Gastrocnemius medialis (tissue), 4 donors: ENCODE measurements around the gene DLD. TPM values are rescaled to one million over a fixed set of nuclear protein-coding genes. Genes with fewer than 3 reads are reported as not detected.

ENCODE experiments used
- ATAC-seq, 2 donors: fragments of 150-250 bp; one replicate each; pipeline ENCODE4 v1.9.1; 2016
- DNase-seq, 2 donors: peaks; one replicate each; pipeline ENCODE4 v3.0.0-alpha.2; 2019
- H3K27ac ChIP-seq, 4 donors: fragments of 200-600 bp; sonication (generic); 1 replicate in 1 of 4; 2 replicates in 3 of 4; pipeline ENCODE4 v1.5.1; 2016 to 2018; ENCODE audit warnings: mild to moderate bottlenecking in 2 of 4, moderate library complexity in 1 of 4
- H3K27me3 ChIP-seq, 3 donors: fragments of 200-600 bp; sonication (generic) in 2 of 3; 1 replicate in 1 of 3; 2 replicates in 2 of 3; pipeline versions ENCODE4 v1.5.1 to v1.6.0; 2016 to 2019; ENCODE audit warnings: mild to moderate bottlenecking in 1 of 3, moderate library complexity in 1 of 3
- H3K36me3 ChIP-seq, 2 donors: fragments of 200-600 bp; sonication (generic) in 1 of 2; one replicate each; pipeline ENCODE4 v1.5.1; 2017 to 2018
- H3K4me1 ChIP-seq, 2 donors: fragments of 200-600 bp; sonication (generic) in 1 of 2; one replicate each; pipeline ENCODE4 v1.5.1; 2016 to 2017; ENCODE audit warnings: mild to moderate bottlenecking in 2 of 2
- H3K4me3 ChIP-seq, 4 donors: fragments of 200-600 bp; sonication (generic) in 3 of 4; 1 replicate in 1 of 4; 2 replicates in 3 of 4; pipeline ENCODE4 v1.5.1; 2016 to 2019; ENCODE audit warnings: mild to moderate bottlenecking in 2 of 4
- H3K9me3 ChIP-seq, 3 donors: fragments of 200-600 bp; sonication (generic) in 2 of 3; 1 replicate in 1 of 3; 2 replicates in 2 of 3; pipeline ENCODE4 v1.5.1; 2016 to 2019
- CTCF ChIP-seq, 5 experiments: fragments of 450-650 bp in 3 of 5; fragments of 200-600 bp in 2 of 5; sonication (generic) in 2 of 5; IDR thresholded peaks in 4 of 5; conservative IDR thresholded peaks in 1 of 5; 1 replicate in 4 of 5; 2 replicates in 1 of 5; pipeline ENCODE4 v1.5.1; 2016 to 2019; ENCODE audit warnings: antibody characterized with exemption in 5 of 5, mild to moderate bottlenecking in 3 of 5, moderate library complexity in 3 of 5
- POLR2A ChIP-seq, 2 donors: fragments of 450-650 bp; IDR thresholded peaks; one replicate each; pipeline ENCODE4 v1.6.1; 2017; ENCODE audit warnings: antibody characterized with exemption in 2 of 2, mild to moderate bottlenecking in 2 of 2, moderate library complexity in 2 of 2
- in situ Hi-C, 4 donors: fragments of 200-750 bp; cut with MboI; loops; one replicate each; pipeline versions ENCODE4 v1.15.0 to v1.8.0; 2017; ENCODE audit warnings: low sequenced_read_pairs in 4 of 4
- intact Hi-C: fragments of 100-400 bp; cut with DNase I; formaldehyde crosslinking; loops from one replicate; pipeline ENCODE4 v1.15.1; 2023; ENCODE audit warnings: low total_unique reads
- total RNA-seq, 4 donors: library from RNA; depleted of rRNA; stranded (reverse); fragments of >200 nt; gene quantifications; one replicate each; pipeline versions ENCODE4 v1.1.0 to v1.2.3, GENCODE V29; 2016

DLD gene
- total RNA-seq, 4 donors from 2014 or later: 110 to 157 (median 146) TPM

GRCh38 chr7:107876916-107877315, 14.1 kb upstream of the DLD start:
- no peaks in the 10 kb centered on the region for H3K36me3 ChIP-seq
- no peak for ATAC-seq
- in situ Hi-C loops (loop anchor here (5.0 to 25.0 kb wide), 6 partner anchors 132 to 715 kb away; partner anchors contain the start of genes BCAP29 (in 2 of the 4), CBLL1 (in 2 of the 4), GPR22 (in 1 of the 4) and HBP1 (in 1 of the 4)), intact Hi-C loops (loop anchor here (5.0 kb wide), 2 partner anchors 270 to 415 kb away; no protein-coding TSS in a partner anchor)
- no peaks in the 10 kb centered on the region for H3K9me3 ChIP-seq
- no peaks in the 10 kb centered on the region for H3K4me1 ChIP-seq
- H3K27ac ChIP-seq: no peak overlapping the region
- no peak for DNase-seq
- H3K4me3 ChIP-seq: no peak overlapping the region
- TF ChIP-seq CTCF (IDR thresholded peaks at IDR 0.05 in 4 of 5, conservative IDR thresholded peaks at IDR 0.05 in 1 of 5): no peak
- no peaks in the 10 kb centered on the region for H3K27me3 ChIP-seq

- no peak for ATAC-seq
- no peaks in the 10 kb centered on the region for H3K4me1 ChIP-seq
- no peak overlapping the region for H3K27ac ChIP-seq
- H3K27me3 ChIP-seq: no peaks in the 10 kb centered on the region
- intact Hi-C loops (loop anchor here (5.0 kb wide), 2 partner anchors 269 to 416 kb away; no protein-coding TSS in a partner anchor), in situ Hi-C loops (loop anchor here (5.0 to 25.0 kb wide), 6 partner anchors 133 to 716 kb away; partner anchors contain the start of genes BCAP29 (in 2 of the 4), CBLL1 (in 2 of the 4), GPR22 (in 1 of the 4) and HBP1 (in 1 of the 4))
- DNase-seq: no peak
- no peak overlapping the region for H3K4me3 ChIP-seq
- no peak for TF ChIP-seq POLR2A (IDR thresholded peaks at IDR 0.05)
- no peak for TF ChIP-seq CTCF (IDR thresholded peaks at IDR 0.05 in 4 of 5, conservative IDR thresholded peaks at IDR 0.05 in 1 of 5)
- H3K36me3 ChIP-seq: no peaks in the 10 kb centered on the region
- no peaks in the 10 kb centered on the region for H3K9me3 ChIP-seq
These were observed 13.1 kb upstream of the DLD start for GRCh38 chr7:107877731-107878382.

- intact Hi-C loops: loop anchor here (5.0 kb wide), 2 partner anchors 269 to 416 kb away; no protein-coding TSS in a partner anchor
- TF ChIP-seq CTCF (IDR thresholded peaks at IDR 0.05 in 4 of 5, conservative IDR thresholded peaks at IDR 0.05 in 1 of 5): no peak
- no peak for TF ChIP-seq POLR2A (IDR thresholded peaks at IDR 0.05)
- Histone ChIP-seq H3K4me3 (no peak overlapping the region), H3K27ac (no peak overlapping the region), H3K4me1 (no peaks in the 10 kb centered on the region), H3K36me3 (no peaks in the 10 kb centered on the region), H3K9me3 (no peaks in the 10 kb centered on the region), H3K27me3 (no peaks in the 10 kb centered on the region)
- in situ Hi-C loops: loop anchor here (5.0 to 25.0 kb wide), 6 partner anchors 134 to 716 kb away; partner anchors contain the start of genes BCAP29 (in 2 of the 4), CBLL1 (in 2 of the 4), GPR22 (in 1 of the 4) and HBP1 (in 1 of the 4)
- ATAC-seq: no peak
- no peak for DNase-seq
These were observed 12.3 kb upstream of the DLD start for GRCh38 chr7:107878636-107879035.

- ATAC-seq: peak; percentile 78 to 84
- TF ChIP-seq CTCF (IDR thresholded peaks at IDR 0.05 in 4 of 5, conservative IDR thresholded peaks at IDR 0.05 in 1 of 5) (peak; percentile 29 to 74 (median 67)), POLR2A (IDR thresholded peaks at IDR 0.05) (no peak)
- Histone ChIP-seq H3K27ac (peak overlapping the region in 1 of 4 donors; percentile 44), H3K27me3 (no peaks in the 10 kb centered on the region), H3K36me3 (no peaks in the 10 kb centered on the region), H3K9me3 (no peaks in the 10 kb centered on the region), H3K4me1 (no peaks in the 10 kb centered on the region), H3K4me3 (no peak overlapping the region)
- in situ Hi-C loops (loop anchor here (5.0 to 25.0 kb wide), 6 partner anchors 135 to 717 kb away; partner anchors contain the start of genes BCAP29 (in 2 of the 4), CBLL1 (in 2 of the 4), GPR22 (in 1 of the 4) and HBP1 (in 1 of the 4)), intact Hi-C loops (loop anchor here (5.0 kb wide), 2 partner anchors 268 to 417 kb away; no protein-coding TSS in a partner anchor)
- DNase-seq: no peak
These were observed 11.5 kb upstream of the DLD start for GRCh38 chr7:107879400-107880035.
